ENCODE measurements around the gene STOML1. TPM values are rescaled to one million over a fixed set of nuclear protein-coding genes. Genes with fewer than 3 reads are reported as not detected.

The STOML1 gene, protein sequence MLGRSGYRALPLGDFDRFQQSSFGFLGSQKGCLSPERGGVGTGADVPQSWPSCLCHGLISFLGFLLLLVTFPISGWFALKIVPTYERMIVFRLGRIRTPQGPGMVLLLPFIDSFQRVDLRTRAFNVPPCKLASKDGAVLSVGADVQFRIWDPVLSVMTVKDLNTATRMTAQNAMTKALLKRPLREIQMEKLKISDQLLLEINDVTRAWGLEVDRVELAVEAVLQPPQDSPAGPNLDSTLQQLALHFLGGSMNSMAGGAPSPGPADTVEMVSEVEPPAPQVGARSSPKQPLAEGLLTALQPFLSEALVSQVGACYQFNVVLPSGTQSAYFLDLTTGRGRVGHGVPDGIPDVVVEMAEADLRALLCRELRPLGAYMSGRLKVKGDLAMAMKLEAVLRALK
- total RNA-seq, result 13.8 and 20.8 TPM in 2 replicates

DNA sequence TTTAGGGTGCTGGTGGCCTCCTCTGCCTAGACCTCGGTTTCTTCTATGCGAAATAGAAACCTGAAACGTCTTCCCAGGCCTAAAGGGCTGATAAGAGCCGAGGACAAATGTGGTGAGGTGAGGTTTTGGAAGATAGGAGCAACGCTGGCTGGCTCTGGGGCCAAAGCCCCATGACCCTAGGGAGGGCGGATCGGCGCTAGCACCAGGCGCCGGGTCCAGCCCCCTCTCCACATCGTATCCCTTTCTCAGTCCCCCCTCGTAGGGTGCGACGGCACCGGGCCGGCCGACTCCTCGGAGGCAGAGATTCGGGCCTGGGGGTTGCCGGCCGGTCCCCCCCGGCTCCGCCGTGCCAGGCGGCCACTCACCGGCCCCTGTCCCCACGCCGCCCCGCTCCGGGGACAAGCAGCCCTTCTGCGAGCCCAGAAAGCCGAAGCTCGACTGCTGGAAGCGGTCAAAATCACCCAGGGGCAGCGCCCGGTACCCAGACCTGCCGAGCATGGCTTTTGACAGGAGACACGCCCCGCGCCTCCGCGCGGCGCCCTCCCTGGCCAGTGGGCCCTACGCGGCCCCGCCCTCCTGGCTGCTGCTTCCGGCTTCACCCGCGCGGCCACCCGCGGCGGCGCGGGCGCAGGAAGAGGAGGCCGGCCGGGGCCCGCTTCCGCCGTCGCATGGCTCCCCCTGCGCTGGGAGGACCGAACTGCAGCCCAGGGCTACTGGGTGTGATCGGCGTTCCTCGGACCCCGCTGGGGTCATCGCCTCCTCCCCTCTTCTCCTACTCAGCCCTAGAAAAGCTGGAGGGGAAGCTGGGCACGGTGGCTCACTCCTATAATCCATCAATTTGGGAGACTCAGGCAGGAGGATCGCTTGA lies at the start of gene STOML1:
TSS of gene STOML1 (minus strand) at position 570 of the 868 bp plus-strand sequence. CDS start at position 498, 72 bp downstream.

DNA sequence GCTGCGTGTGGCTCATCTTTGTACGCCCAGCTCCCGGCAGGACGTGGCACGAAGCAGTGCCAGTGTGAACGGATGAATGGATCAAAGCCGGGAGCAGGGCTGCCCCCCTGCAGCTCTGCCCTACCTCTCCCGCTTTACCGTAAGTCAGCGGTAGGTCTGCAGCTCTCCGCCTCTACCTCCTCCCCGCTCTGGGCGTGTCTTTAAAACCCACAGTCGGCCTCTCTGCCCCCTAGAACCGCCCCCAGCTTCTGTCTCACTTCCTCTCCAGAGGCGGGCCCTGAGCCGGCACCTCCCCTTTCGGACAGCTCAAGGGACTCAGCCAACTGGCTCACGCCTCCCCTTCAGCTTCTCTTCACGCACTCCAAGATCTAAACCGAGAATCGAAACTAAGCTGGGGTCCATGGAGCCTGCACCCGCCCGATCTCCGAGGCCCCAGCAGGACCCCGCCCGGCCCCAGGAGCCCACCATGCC lies 2.4 kb upstream of the STOML1 start, which contains the start of gene PML:
TSS of gene PML (plus strand) at position 304 of the 471 bp plus-strand sequence. CDS start at position 401, 97 bp downstream.

Other genes with a start within 250 kb of the STOML1 start
- 2.9 and 7.4 TPM in 2 replicates for gene INSYN1, start 238.9 kb downstream of the STOML1 start, total RNA-seq
- not detected in 2 replicates for gene TBC1D21, start 118.7 kb downstream of the STOML1 start, total RNA-seq
- 167 and 177 TPM in 2 replicates for gene LOXL1, start 65.8 kb downstream of the STOML1 start, total RNA-seq
- gene PML, start 2.4 kb upstream of the STOML1 start, total RNA-seq, result 41.0 and 58.3 TPM in 2 replicates
- gene GOLGA6A, start 90.3 kb upstream of the STOML1 start, total RNA-seq, result not detected in 2 replicates
- 0.16 TPM in 1 of 2 replicates, not detected in the other for gene ISLR2, start 138.3 kb upstream of the STOML1 start, total RNA-seq
- gene ISLR, start 181.4 kb upstream of the STOML1 start, total RNA-seq, result 89.9 TPM in 2 replicates
- 0.16 TPM in 1 of 2 replicates, not detected in the other for gene STRA6, start 210.5 kb upstream of the STOML1 start, total RNA-seq
- not detected in 2 replicates for gene CCDC33, start 244.0 kb upstream of the STOML1 start, total RNA-seq